K562 (cell line): Measurements from ENCODE around the gene ACBD6. TPM values are rescaled to one million over a fixed set of nuclear protein-coding genes. Genes with fewer than 3 reads are reported as not detected.

ENCODE experiments used
- ATAC-seq: fragments of 200-7000 bp; cut with Tn5 transposase; 3 replicates; pipeline ENCODE4 v1.9.1; 2020; ENCODE audit warnings: moderate library complexity
- BruUV-seq: library from RNA; stranded (reverse); fragments of 400-500 nt; replicated peaks from 2 replicates; lab custom pipeline; 2021; lab: Mats Ljungman, UMichigan
- CTCF ChIA-PET: fragments of 300-600 bp; formaldehyde crosslinking; extraction: SDS; loops from one replicate; lab custom pipeline; 2021; ENCODE audit warnings: low intra/inter-chr PET ratio; lab: Yijun Ruan, JAX
- POLR2A ChIA-PET: fragments of 300-600, 350-650 bp; sonication (Branson Sonifier 250); formaldehyde crosslinking; extraction: SDS; loops from one replicate; lab custom pipeline; 2021; ENCODE audit warnings: antibody characterized with exemption, inconsistent platforms; lab: Yijun Ruan, JAX
- DNase-seq, 4 experiments: peaks; one replicate each; pipeline versions ENCODE4 v3.0.0 to v3.0.0-alpha.2; 2011 to 2018; ENCODE audit warnings: low spot score in 3 of 4, mixed read lengths in 3 of 4; ENCODE audit errors: extremely low read depth in 1 of 4
- FAIRE-seq: peaks from 2 replicates; lab custom pipeline; 2011; peaks lifted over from hg19 to GRCh38; lab: Jason Lieb, UNC
- H2AFZ ChIP-seq: 2 replicates; pipeline ENCODE4 v1.6.0; 2011; ENCODE audit warnings: low read depth, low read length, control low read depth, inconsistent platforms
- H3K27ac ChIP-seq: fragments of 200-600 bp; 3 replicates; pipeline ENCODE4 v1.8.0; 2011; ENCODE audit warnings: low read depth, mild to moderate bottlenecking, control low read depth, inconsistent platforms, low read length, moderate library complexity, mixed read lengths; ENCODE audit errors: extremely low read depth
- H3K27me3 ChIP-seq, 2 experiments: fragments of 300-600 bp in 1 of 2; 2 replicates in 1 of 2; 3 replicates in 1 of 2; pipeline versions ENCODE4 v1.6.0 to v1.8.0; 2011; ENCODE audit warnings: inconsistent platforms in 2 of 2, low read length in 2 of 2, mild to moderate bottlenecking in 1 of 2, mixed read lengths in 1 of 2, moderate library complexity in 1 of 2; ENCODE audit not compliant: control insufficient read depth in 2 of 2, insufficient read depth in 2 of 2
- H3K36me3 ChIP-seq: fragments of 300-600 bp; 3 replicates; pipeline ENCODE4 v1.8.0; 2011; ENCODE audit warnings: mild to moderate bottlenecking, low read length, inconsistent platforms; ENCODE audit not compliant: control insufficient read depth, insufficient read depth
- H3K4me1 ChIP-seq, 2 experiments: fragments of 200-600 bp in 1 of 2; replicated peaks in 1 of 2; 2 replicates in 1 of 2; 3 replicates in 1 of 2; pipeline versions ENCODE4 v1.5.1 to v1.8.0; 2011; ENCODE audit warnings: inconsistent platforms in 2 of 2, low read length in 2 of 2, mild to moderate bottlenecking in 1 of 2, mixed read lengths in 1 of 2, moderate library complexity in 1 of 2; ENCODE audit not compliant: control insufficient read depth in 2 of 2, insufficient read depth in 2 of 2
- H3K4me2 ChIP-seq: 2 replicates; pipeline ENCODE4 v1.6.1; 2011; ENCODE audit warnings: low read length, control low read depth, inconsistent platforms, mixed read lengths; ENCODE audit not compliant: insufficient read depth
- H3K4me3 ChIP-seq: fragments of 200-600 bp; sonication (generic), shearing (Covaris generic); 2 replicates; pipeline ENCODE4 v1.5.1; 2016; ENCODE audit warnings: control low read depth, inconsistent platforms
- H3K79me2 ChIP-seq: fragments of 200-600 bp; 3 replicates; pipeline ENCODE4 v1.8.0; 2011; ENCODE audit warnings: low read length, inconsistent platforms; ENCODE audit not compliant: control insufficient read depth, insufficient read depth
- H3K9ac ChIP-seq, 2 experiments: 2 replicates each; pipeline versions ENCODE4 v1.6.0 to v1.6.1; 2011; ENCODE audit warnings: low read depth in 2 of 2, low read length in 2 of 2, control low read depth in 1 of 2, inconsistent platforms in 1 of 2, mild to moderate bottlenecking in 1 of 2, mixed read lengths in 1 of 2; ENCODE audit not compliant: insufficient read depth in 1 of 2
- H3K9me1 ChIP-seq: one replicate; pipeline ENCODE4 v1.6.0; 2011; ENCODE audit warnings: inconsistent platforms, mild to moderate bottlenecking, low read length, moderate library complexity; ENCODE audit not compliant: control insufficient read depth, insufficient read depth
- H3K9me3 ChIP-seq: replicated peaks from 2 replicates; pipeline ENCODE4 v1.5.1; 2011; ENCODE audit warnings: low read depth, low read length, inconsistent platforms; ENCODE audit not compliant: control insufficient read depth, insufficient read depth
- H4K20me1 ChIP-seq: replicated peaks from 2 replicates; pipeline ENCODE4 v1.6.1; 2011; ENCODE audit warnings: low read length, inconsistent platforms, mixed read lengths; ENCODE audit not compliant: control insufficient read depth, insufficient read depth
- ADNP ChIP-seq: fragments of 200-800 bp; sonication (Bioruptor generic); IDR thresholded peaks from 2 replicates; pipeline ENCODE4 v1.6.1; 2016; ENCODE audit warnings: missing genetic modification characterization, missing compliant biosample characterization
- CBX3 ChIP-seq, 2 experiments: IDR thresholded peaks; 1 replicate in 1 of 2; 2 replicates in 1 of 2; pipeline ENCODE4 v1.6.1; 2012; ENCODE audit warnings: inconsistent platforms in 2 of 2, low read length in 2 of 2, borderline replicate concordance in 1 of 2, control low read depth in 1 of 2
- FOXA3 ChIP-seq, 2 experiments: fragments of 450-650 bp in 1 of 2; sonication (generic) in 1 of 2; formaldehyde crosslinking; IDR thresholded peaks in 1 of 2; conservative IDR thresholded peaks in 1 of 2; 2 replicates each; pipeline versions ENCODE4 v1.4.0 to v1.8.0; 2020 to 2022; ENCODE audit warnings: mild to moderate bottlenecking in 2 of 2, missing genetic modification reagents in 1 of 2
- HMGN3 ChIP-seq: IDR thresholded peaks from 2 replicates; pipeline ENCODE4 v1.6.1; 2011; ENCODE audit warnings: borderline replicate concordance, low read depth, mild to moderate bottlenecking, mixed read lengths, low read length; ENCODE audit not compliant: insufficient read length; ENCODE audit errors: extremely low read depth
- RAD21 ChIP-seq, 2 experiments: fragments of 250-450 bp in 1 of 2; fragments of 450-650 bp in 1 of 2; sonication (Bioruptor Pico) in 1 of 2; formaldehyde crosslinking in 1 of 2; IDR thresholded peaks in 1 of 2; conservative IDR thresholded peaks in 1 of 2; 2 replicates each; pipeline versions ENCODE4 v1.4.0 to v1.8.0; 2020 to 2022; ENCODE audit warnings: mild to moderate bottlenecking in 2 of 2, moderate library complexity in 1 of 2
- RCOR1 ChIP-seq, 2 experiments: IDR thresholded peaks; 2 replicates each; pipeline ENCODE4 v1.6.1; 2012; ENCODE audit warnings: low read depth in 2 of 2, low read length in 2 of 2, borderline replicate concordance in 1 of 2, improper control_type of control experiment in 1 of 2
- REST ChIP-seq, 2 experiments: fragments of 450-650 bp; formaldehyde crosslinking in 1 of 2; IDR thresholded peaks; 2 replicates each; pipeline versions ENCODE4 v1.4.0 to v1.6.1; 2014 to 2020; ENCODE audit warnings: mild to moderate bottlenecking in 2 of 2, borderline replicate concordance in 1 of 2, low read depth in 1 of 2
- SMARCA5 ChIP-seq: fragments of 450-650 bp; IDR thresholded peaks from 2 replicates; pipeline ENCODE4 v1.6.1; 2016
- SMARCC2 ChIP-seq: fragments of 450-650 bp; IDR thresholded peaks from 2 replicates; pipeline ENCODE4 v1.6.1; 2017; ENCODE audit warnings: antibody characterized with exemption, moderate library complexity, mild to moderate bottlenecking, low read depth
- SMC3 ChIP-seq: conservative IDR thresholded peaks from 2 replicates; pipeline ENCODE4 v1.6.1; 2011; ENCODE audit warnings: low read depth, low read length, improper control_type of control experiment; ENCODE audit not compliant: insufficient read depth
- WGBS: fragments of 100-300 bp; shearing (Covaris generic); methylation state at CpG from one replicate; pipeline ENCODE4 v1.1.6; 2016; ENCODE audit warnings: low coverage, mixed read lengths; ENCODE audit not compliant: insufficient coverage; ENCODE audit errors: missing lambda C conversion rate; 5-methylcytosine and 5-hydroxymethylcytosine counted together
- in situ Hi-C: fragments of 300-500 bp; cut with MboI; formaldehyde crosslinking; loops from 4 replicates; pipeline ENCODE4 v1.15.0; 2018; ENCODE audit warnings: inconsistent platforms, mixed read lengths
- intact Hi-C: fragments of 100-400 bp; cut with micrococcal nuclease; formaldehyde crosslinking; loops from 2 replicates; pipeline ENCODE4 v1.14.2; 2022
- polyA plus RNA-seq, 8 experiments: library from polyadenylated mRNA; depleted of rRNA in 4 of 8; stranded (reverse) in 5 of 8; unstranded in 3 of 8; fragments of >200 nt; fragmentation: Nextera tagmentation in 2 of 8; fragmentation: Illumina TruSeq in 1 of 8; extraction: Ambion mirVana in 2 of 8; extraction: Trizol in 1 of 8; gene quantifications; 2 replicates each; pipeline versions ENCODE4 v1.2.1 to v1.2.3, GENCODE V29; 2011 to 2014; ENCODE audit warnings: inconsistent platforms in 1 of 8, missing spikeins in 1 of 8
- total RNA-seq, 7 experiments: library from RNA; depleted of rRNA in 6 of 7; stranded (reverse); fragments of >200 nt in 6 of 7; fragmentation: Illumina TruSeq in 2 of 7; extraction: Trizol in 2 of 7; gene quantifications; 2 replicates each; pipeline versions ENCODE4 v1.2.1 to v1.2.3, GENCODE V29; 2011 to 2021; ENCODE audit warnings: low replicate concordance in 1 of 7

ACBD6 gene
- total and polyA plus RNA-seq, 9 of the 15 experiments (the other 6 are each of a cell fraction or from before 2014, with no cell fraction given): 16.9 to 107 (median 77.7) TPM

- DNase-seq (peak; percentile 57 to 67 (median 64)), ATAC-seq (peak; percentile 84), FAIRE-seq (peak; percentile 19)
- in situ Hi-C loops (no loop called here), intact Hi-C loops (loop anchor here (1.0 to 5.0 kb wide), 2 partner anchors 55 to 536 kb away; no protein-coding TSS in a partner anchor)
- Histone ChIP-seq H3K4me1 (no peaks in the 10 kb centered on the region), H3K9ac (no peak overlapping the region), H3K36me3 (no peaks in the 10 kb centered on the region), H3K9me1 (no peaks in the 10 kb centered on the region), H2AFZ (no peak overlapping the region), H3K9me3 (no peaks in the 10 kb centered on the region), H3K27me3 (peaks cover 22 to 37% of the 10 kb centered on the region in 2 experiments), H3K4me2 (no peak overlapping the region), H4K20me1 (no peaks in the 10 kb centered on the region), H3K4me3 (no peak overlapping the region), H3K79me2 (no peaks in the 10 kb centered on the region), H3K27ac (no peak overlapping the region)
- ChIA-PET CTCF (interaction anchor here (0.6 kb wide), 1 partner anchor 538 kb away, joined by 3 read pairs; no protein-coding TSS in a partner anchor), POLR2A (interaction anchor here (0.8 kb wide), 1 partner anchor 13 kb away, joined by 4 read pairs; no protein-coding TSS in a partner anchor)
- WGBS: 6% methylated on average over 11 of the region's 11 CpGs
- BruUV-seq: no TSS peak
- TF ChIP-seq HMGN3 (no peak), CBX3 (IDR thresholded peaks at IDR 0.05; ENCODE audit: borderline replicate concordance in 1 of 2, low read length in 2 of 2) (0 out of 3 replicates have a peak, but pooled peaks of 1 of the 2 experiments have one; percentile 29), SMARCA5 (peak; percentile 47; the same call in 1 of the 2 replicates), ADNP (tag) (peak; percentile 74; the same call in 1 of the 2 replicates), SMARCC2 (no peak), RCOR1 (IDR thresholded peaks at IDR 0.05; ENCODE audit: borderline replicate concordance in 1 of 2, low read depth in 2 of 2, low read length in 2 of 2) (peak in 1 of 2 experiments; percentile 60; a peak in 2 of 4 replicates), RAD21 (CRISPR knock-in tag; conservative IDR thresholded peaks at IDR 0.05 in 1 of 2, IDR thresholded peaks at IDR 0.05 in 1 of 2) (peak in 1 of 2 experiments; percentile 59; a peak in 2 of 4 replicates), FOXA3 (CRISPR knock-in tag; conservative IDR thresholded peaks at IDR 0.05 in 1 of 2, IDR thresholded peaks at IDR 0.05 in 1 of 2) (no peak), REST (IDR thresholded peaks at IDR 0.05; ENCODE audit: borderline replicate concordance) (peak; percentile 31; the same call in 1 of the 2 replicates), REST (CRISPR knock-in tag; IDR thresholded peaks at IDR 0.05; ENCODE audit: low read depth) (no peak), SMC3 (0 out of 2 replicates have a peak, but pooled peaks have one; percentile 16)
Measured at GRCh38 chr1:180243517-180244221, 258.7 kb downstream of the ACBD6 start.
